ENCODE data around the gene SETD2. TPM values are rescaled to one million over a fixed set of nuclear protein-coding genes. Genes with fewer than 3 reads are reported as not detected.
A peak's percentile ranks its signal among the peaks of the same experiment; 100 is the strongest.

The SETD2 gene
- total and polyA plus RNA-seq, 2 experiments from 2014 or later, result 11.9 to 37.8 TPM

DNA sequence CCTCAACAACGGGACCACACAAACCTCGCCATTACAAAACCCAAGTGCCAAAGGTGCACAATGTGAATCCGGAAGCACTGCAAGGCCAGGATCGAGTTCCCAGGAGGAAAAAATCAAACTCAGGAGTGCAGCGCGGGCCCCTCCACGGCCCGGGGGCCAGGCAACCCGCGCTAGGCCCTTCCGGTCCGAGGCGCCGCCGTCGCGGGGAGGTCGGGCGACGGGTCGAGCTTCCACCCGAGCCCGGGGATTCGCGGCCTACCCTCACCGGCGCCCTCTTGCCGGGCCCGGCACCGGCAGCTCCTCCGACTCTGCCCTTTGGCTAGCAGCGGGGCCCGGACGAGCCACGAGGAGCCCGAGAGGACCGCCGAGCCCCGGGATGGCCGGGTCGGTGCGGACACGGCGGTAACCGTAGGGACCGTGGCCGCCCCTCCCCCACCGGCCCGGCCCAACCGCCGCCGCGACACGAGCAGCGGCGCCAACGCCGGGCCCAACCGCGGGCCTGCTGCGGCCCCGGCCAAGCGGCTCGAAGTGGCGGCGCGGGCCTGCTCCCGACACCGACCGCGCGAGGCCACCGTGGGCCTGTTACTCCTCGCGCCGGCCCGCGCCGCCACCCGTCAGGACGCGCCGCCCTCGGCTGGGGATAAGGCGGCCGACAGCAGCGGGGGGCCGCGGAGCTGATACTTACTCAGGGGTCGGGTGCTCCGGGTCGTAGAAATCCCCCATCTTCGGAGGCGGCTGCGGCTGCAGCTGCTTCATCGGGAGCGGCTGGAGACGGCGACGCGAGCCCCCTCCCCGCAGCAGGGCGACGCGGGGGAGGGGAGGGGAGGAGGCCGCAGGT, 525 bp downstream of the SETD2 start:
- Histone ChIP-seq H3K4me2 (peak overlapping the region; percentile 80), H4K20me1 (ENCODE audit: insufficient read depth, poor library complexity, severe bottlenecking) (peaks cover 45% of the 10 kb centered on the region), H3K27ac (peak overlapping the region; percentile 99), H3K79me2 (peaks cover 82% of the 10 kb centered on the region), H3K4me3 (peak overlapping the region; percentile 100), H3K36me3 (replicated peaks; ENCODE audit: insufficient read depth, low read depth) (no peaks in the 10 kb centered on the region), H3K9me2 (replicated peaks; ENCODE audit: insufficient read depth) (no peaks in the 10 kb centered on the region), H3K27me3 (no peaks in the 10 kb centered on the region), H3K9me3 (ENCODE audit: low read depth) (no peaks in the 10 kb centered on the region), H2AFZ (peak overlapping the region; percentile 93), H3K4me1 (ENCODE audit: insufficient read depth) (peaks cover 34% of the 10 kb centered on the region)
- TF ChIP-seq EZH2 (IDR thresholded peaks at IDR 0.05; ENCODE audit: borderline replicate concordance), result no peak
- TF ChIP-seq, protein P1, sequence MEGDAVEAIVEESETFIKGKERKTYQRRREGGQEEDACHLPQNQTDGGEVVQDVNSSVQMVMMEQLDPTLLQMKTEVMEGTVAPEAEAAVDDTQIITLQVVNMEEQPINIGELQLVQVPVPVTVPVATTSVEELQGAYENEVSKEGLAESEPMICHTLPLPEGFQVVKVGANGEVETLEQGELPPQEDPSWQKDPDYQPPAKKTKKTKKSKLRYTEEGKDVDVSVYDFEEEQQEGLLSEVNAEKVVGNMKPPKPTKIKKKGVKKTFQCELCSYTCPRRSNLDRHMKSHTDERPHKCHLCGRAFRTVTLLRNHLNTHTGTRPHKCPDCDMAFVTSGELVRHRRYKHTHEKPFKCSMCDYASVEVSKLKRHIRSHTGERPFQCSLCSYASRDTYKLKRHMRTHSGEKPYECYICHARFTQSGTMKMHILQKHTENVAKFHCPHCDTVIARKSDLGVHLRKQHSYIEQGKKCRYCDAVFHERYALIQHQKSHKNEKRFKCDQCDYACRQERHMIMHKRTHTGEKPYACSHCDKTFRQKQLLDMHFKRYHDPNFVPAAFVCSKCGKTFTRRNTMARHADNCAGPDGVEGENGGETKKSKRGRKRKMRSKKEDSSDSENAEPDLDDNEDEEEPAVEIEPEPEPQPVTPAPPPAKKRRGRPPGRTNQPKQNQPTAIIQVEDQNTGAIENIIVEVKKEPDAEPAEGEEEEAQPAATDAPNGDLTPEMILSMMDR (IDR thresholded peaks at IDR 0.05; ENCODE audit: poor library complexity), result no peak
- no peak for TF ChIP-seq EZH2phosphoT487 (IDR thresholded peaks at IDR 0.05; ENCODE audit: low read depth, severe bottlenecking, unreplicated experiment)
- 1% methylated on average over 56 of the region's 106 CpGs for WGBS (ENCODE audit: low lambda C conversion rate, missing lambda C conversion rate)
- peak; percentile 75 for DNase-seq (ENCODE audit: low spot score)

GRCh38 chr3:47162697-47163168, 1.2 kb downstream of the SETD2 start:
- peak; percentile 8 for DNase-seq (ENCODE audit: low spot score)
- Histone ChIP-seq H3K4me1 (ENCODE audit: insufficient read depth) (peaks cover 34% of the 10 kb centered on the region), H3K4me3 (peak overlapping the region; percentile 100), H3K27ac (peak overlapping the region; percentile 99), H3K9me3 (ENCODE audit: low read depth) (no peaks in the 10 kb centered on the region), H3K36me3 (replicated peaks; ENCODE audit: insufficient read depth, low read depth) (no peaks in the 10 kb centered on the region), H2AFZ (peak overlapping the region; percentile 93), H3K27me3 (no peaks in the 10 kb centered on the region), H3K79me2 (peaks cover 84% of the 10 kb centered on the region), H3K9me2 (replicated peaks; ENCODE audit: insufficient read depth) (no peaks in the 10 kb centered on the region), H3K4me2 (peak overlapping the region; percentile 80), H4K20me1 (ENCODE audit: insufficient read depth, poor library complexity, severe bottlenecking) (peaks cover 52% of the 10 kb centered on the region)
- TF ChIP-seq EZH2phosphoT487 (IDR thresholded peaks at IDR 0.05; ENCODE audit: low read depth, severe bottlenecking, unreplicated experiment), result no peak
- TF ChIP-seq, protein P1 (IDR thresholded peaks at IDR 0.05; ENCODE audit: poor library complexity), result no peak
- TF ChIP-seq EZH2 (IDR thresholded peaks at IDR 0.05; ENCODE audit: borderline replicate concordance), result no peak
- 4% methylated on average over 10 of the region's 10 CpGs for WGBS (ENCODE audit: low lambda C conversion rate, missing lambda C conversion rate)

- peaks cover 85% of the 10 kb centered on the region for H3K79me2 ChIP-seq
- H3K27ac ChIP-seq, result peak overlapping the region; percentile 99
- WGBS (ENCODE audit: low lambda C conversion rate, missing lambda C conversion rate), result 26% methylated on average over 4 of the region's 4 CpGs
- peaks cover 58% of the 10 kb centered on the region for H4K20me1 ChIP-seq (ENCODE audit: insufficient read depth, poor library complexity, severe bottlenecking)
- H3K4me2 ChIP-seq, result peak overlapping the region; percentile 80
- no peaks in the 10 kb centered on the region for H3K9me2 ChIP-seq (replicated peaks; ENCODE audit: insufficient read depth)
- no peaks in the 10 kb centered on the region for H3K27me3 ChIP-seq
- no peaks in the 10 kb centered on the region for H3K9me3 ChIP-seq (ENCODE audit: low read depth)
- no peak for DNase-seq (ENCODE audit: low spot score)
- H3K4me1 ChIP-seq (ENCODE audit: insufficient read depth), result peaks cover 34% of the 10 kb centered on the region
- peak overlapping the region; percentile 100 for H3K4me3 ChIP-seq
- H3K36me3 ChIP-seq (replicated peaks; ENCODE audit: insufficient read depth, low read depth), result no peaks in the 10 kb centered on the region
- H2AFZ ChIP-seq, result no peak overlapping the region
- TF ChIP-seq EZH2phosphoT487 (IDR thresholded peaks at IDR 0.05; ENCODE audit: low read depth, severe bottlenecking, unreplicated experiment) (no peak), EZH2 (IDR thresholded peaks at IDR 0.05; ENCODE audit: borderline replicate concordance) (no peak)
- TF ChIP-seq, protein P1 (IDR thresholded peaks at IDR 0.05; ENCODE audit: poor library complexity), result no peak
Measured at GRCh38 chr3:47161983-47162696, 1.8 kb downstream of the SETD2 start.
